ENCODE results near the gene NOP9. TPM values are rescaled to one million over a fixed set of nuclear protein-coding genes. Genes with fewer than 3 reads are reported as not detected.

The NOP9 gene
- total RNA-seq, 1 donor from 2014 or later, result 22.4 TPM

GRCh38 chr14:24258119-24258518 lies 41.5 kb upstream of the NOP9 start:
- Histone ChIP-seq H3K9ac (ENCODE audit: low read depth in 1 of 3, low read length in 3 of 3) (no peak overlapping the region), H3K36me3 (ENCODE audit: control insufficient read depth in 3 of 3, insufficient read depth in 3 of 3, low read length in 3 of 3) (peaks cover 2 to 7% (median 5%) of the 10 kb centered on the region in 3 donors), H3K4me3 (ENCODE audit: low read length in 3 of 3) (no peak overlapping the region), H3K4me1 (ENCODE audit: control insufficient read depth in 3 of 3, insufficient read depth in 3 of 3, low read length in 3 of 3) (no peaks in the 10 kb centered on the region), H3K27ac (ENCODE audit: low read depth, low read length) (no peak overlapping the region), H3K9me3 (ENCODE audit: control insufficient read depth in 3 of 3, low read length in 3 of 3) (no peaks in the 10 kb centered on the region), H3K27me3 (ENCODE audit: control insufficient read depth in 3 of 3, insufficient read depth in 3 of 3, low read length in 3 of 3) (no peaks in the 10 kb centered on the region)

DNA sequence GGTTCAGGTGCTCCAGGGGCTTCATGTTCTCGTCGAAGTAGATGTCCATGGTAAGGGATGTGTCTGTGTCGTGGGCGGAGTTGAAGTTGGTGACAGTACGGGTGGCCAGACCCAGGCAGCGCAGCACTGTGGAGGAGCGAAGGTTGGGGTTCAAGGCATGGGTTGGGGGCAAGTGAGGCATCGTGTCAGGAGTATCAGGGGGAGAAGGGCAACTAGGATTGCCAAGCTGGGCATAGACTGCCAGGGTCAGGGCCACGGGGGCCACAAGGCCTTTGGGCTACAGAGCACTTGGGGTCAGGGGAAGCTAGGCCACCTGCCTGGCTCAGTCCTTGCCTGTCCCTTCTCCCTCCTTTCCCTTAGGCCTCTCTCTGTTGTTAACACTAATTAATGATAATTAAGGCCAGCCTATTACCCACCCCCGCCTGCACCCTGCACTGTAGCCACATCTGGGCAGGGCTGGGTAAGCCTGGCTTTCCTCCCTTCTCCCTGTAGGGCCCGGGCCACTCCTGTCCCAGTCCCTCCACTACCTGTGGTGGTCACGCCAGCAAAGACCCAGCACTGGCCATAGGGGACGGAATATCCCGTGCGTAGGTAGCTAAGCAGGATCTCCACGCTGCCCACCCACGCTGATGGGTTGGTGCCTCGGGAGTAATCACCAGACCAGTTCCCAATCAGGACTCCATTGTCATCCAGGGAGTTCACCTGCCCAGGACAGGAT lies 40.9 kb upstream of the NOP9 start:
- Histone ChIP-seq H3K4me1 (ENCODE audit: control insufficient read depth in 3 of 3, insufficient read depth in 3 of 3, low read length in 3 of 3) (no peaks in the 10 kb centered on the region), H3K9ac (ENCODE audit: low read depth in 1 of 3, low read length in 3 of 3) (no peak overlapping the region), H3K9me3 (ENCODE audit: control insufficient read depth in 3 of 3, low read length in 3 of 3) (no peaks in the 10 kb centered on the region), H3K27me3 (ENCODE audit: control insufficient read depth in 3 of 3, insufficient read depth in 3 of 3, low read length in 3 of 3) (no peaks in the 10 kb centered on the region), H3K4me3 (ENCODE audit: low read length in 3 of 3) (no peak overlapping the region), H3K27ac (ENCODE audit: low read depth, low read length) (no peak overlapping the region), H3K36me3 (ENCODE audit: control insufficient read depth in 3 of 3, insufficient read depth in 3 of 3, low read length in 3 of 3) (peaks cover 2 to 7% (median 5%) of the 10 kb centered on the region in 3 donors)

DNA sequence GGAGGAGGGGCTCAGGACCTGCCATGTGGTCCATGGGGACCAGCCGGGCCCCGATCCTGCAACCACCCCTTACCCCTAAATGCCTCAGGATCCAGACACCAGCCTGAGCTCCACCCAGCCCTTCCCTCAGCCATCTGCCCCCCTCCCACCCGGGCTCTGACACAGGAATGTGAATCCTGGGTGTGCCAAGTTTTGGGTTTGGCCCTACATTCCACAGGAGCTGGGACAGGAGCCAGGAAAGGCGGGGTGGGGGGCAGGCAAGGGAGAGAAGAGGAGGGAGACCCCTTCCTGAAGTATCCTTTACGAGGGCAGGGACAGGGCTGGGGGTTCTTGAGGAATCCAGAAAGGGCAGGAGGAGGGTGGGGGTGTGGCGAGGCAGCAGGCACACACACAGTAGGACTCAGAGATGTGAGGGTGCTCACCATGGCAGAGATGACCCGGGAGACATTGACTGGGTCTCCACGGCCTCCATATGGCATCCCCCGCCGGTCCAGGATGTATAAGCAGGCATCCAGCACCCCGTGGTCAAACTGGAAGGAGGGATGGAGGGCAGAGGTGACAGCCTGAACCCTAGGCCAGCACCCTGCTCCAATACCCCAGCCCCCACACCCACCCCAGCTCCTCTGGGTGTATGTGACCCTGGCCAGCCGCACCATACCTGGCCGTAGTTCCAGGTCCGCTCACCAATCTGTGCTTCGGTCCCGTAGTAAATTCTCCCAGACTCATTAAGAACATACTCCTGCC lies 40.2 kb upstream of the NOP9 start:
- peaks cover 3 to 7% (median 5%) of the 10 kb centered on the region in 3 donors for H3K36me3 ChIP-seq (ENCODE audit: control insufficient read depth in 3 of 3, insufficient read depth in 3 of 3, low read length in 3 of 3)
- H3K27ac ChIP-seq (ENCODE audit: low read depth, low read length), result no peak overlapping the region
- H3K4me3 ChIP-seq (ENCODE audit: low read length in 3 of 3), result no peak overlapping the region
- no peaks in the 10 kb centered on the region for H3K4me1 ChIP-seq (ENCODE audit: control insufficient read depth in 3 of 3, insufficient read depth in 3 of 3, low read length in 3 of 3)
- no peaks in the 10 kb centered on the region for H3K27me3 ChIP-seq (ENCODE audit: control insufficient read depth in 3 of 3, insufficient read depth in 3 of 3, low read length in 3 of 3)
- H3K9me3 ChIP-seq (ENCODE audit: control insufficient read depth in 3 of 3, low read length in 3 of 3), result no peaks in the 10 kb centered on the region
- no peak overlapping the region for H3K9ac ChIP-seq (ENCODE audit: low read depth in 1 of 3, low read length in 3 of 3)

GRCh38 chr14:24260026-24260779 lies 39.4 kb upstream of the NOP9 start:
- Histone ChIP-seq H3K9ac (ENCODE audit: low read depth in 1 of 3, low read length in 3 of 3) (no peak overlapping the region), H3K27ac (ENCODE audit: low read depth, low read length) (no peak overlapping the region), H3K36me3 (ENCODE audit: control insufficient read depth in 3 of 3, insufficient read depth in 3 of 3, low read length in 3 of 3) (peaks cover 2 to 6% (median 4%) of the 10 kb centered on the region in 3 donors), H3K4me1 (ENCODE audit: control insufficient read depth in 3 of 3, insufficient read depth in 3 of 3, low read length in 3 of 3) (no peaks in the 10 kb centered on the region), H3K9me3 (ENCODE audit: control insufficient read depth in 3 of 3, low read length in 3 of 3) (no peaks in the 10 kb centered on the region), H3K27me3 (ENCODE audit: control insufficient read depth in 3 of 3, insufficient read depth in 3 of 3, low read length in 3 of 3) (no peaks in the 10 kb centered on the region), H3K4me3 (ENCODE audit: low read length in 3 of 3) (no peak overlapping the region)

GRCh38 chr14:24260780-24261157 lies 38.9 kb upstream of the NOP9 start:
- Histone ChIP-seq H3K4me3 (ENCODE audit: low read length in 3 of 3) (no peak overlapping the region), H3K27me3 (ENCODE audit: control insufficient read depth in 3 of 3, insufficient read depth in 3 of 3, low read length in 3 of 3) (no peaks in the 10 kb centered on the region), H3K4me1 (ENCODE audit: control insufficient read depth in 3 of 3, insufficient read depth in 3 of 3, low read length in 3 of 3) (no peaks in the 10 kb centered on the region), H3K36me3 (ENCODE audit: control insufficient read depth in 3 of 3, insufficient read depth in 3 of 3, low read length in 3 of 3) (peaks cover 4 to 12% (median 5%) of the 10 kb centered on the region in 3 donors), H3K9me3 (ENCODE audit: control insufficient read depth in 3 of 3, low read length in 3 of 3) (no peaks in the 10 kb centered on the region), H3K27ac (ENCODE audit: low read depth, low read length) (no peak overlapping the region), H3K9ac (ENCODE audit: low read depth in 1 of 3, low read length in 3 of 3) (no peak overlapping the region)

GRCh38 chr14:24261256-24261968 lies 38.2 kb upstream of the NOP9 start:
- Histone ChIP-seq H3K27ac (ENCODE audit: low read depth, low read length) (no peak overlapping the region), H3K36me3 (ENCODE audit: control insufficient read depth in 3 of 3, insufficient read depth in 3 of 3, low read length in 3 of 3) (peaks cover 7 to 17% (median 9%) of the 10 kb centered on the region in 3 donors), H3K4me1 (ENCODE audit: control insufficient read depth in 3 of 3, insufficient read depth in 3 of 3, low read length in 3 of 3) (no peaks in the 10 kb centered on the region), H3K9me3 (ENCODE audit: control insufficient read depth in 3 of 3, low read length in 3 of 3) (no peaks in the 10 kb centered on the region), H3K4me3 (ENCODE audit: low read length in 3 of 3) (no peak overlapping the region), H3K9ac (ENCODE audit: low read depth in 1 of 3, low read length in 3 of 3) (no peak overlapping the region), H3K27me3 (ENCODE audit: control insufficient read depth in 3 of 3, insufficient read depth in 3 of 3, low read length in 3 of 3) (no peaks in the 10 kb centered on the region)

- Histone ChIP-seq H3K4me3 (ENCODE audit: low read length in 3 of 3) (no peak overlapping the region), H3K36me3 (ENCODE audit: control insufficient read depth in 3 of 3, insufficient read depth in 3 of 3, low read length in 3 of 3) (peaks cover 13 to 23% (median 15%) of the 10 kb centered on the region in 3 donors), H3K27ac (ENCODE audit: low read depth, low read length) (no peak overlapping the region), H3K27me3 (ENCODE audit: control insufficient read depth in 3 of 3, insufficient read depth in 3 of 3, low read length in 3 of 3) (no peaks in the 10 kb centered on the region), H3K9me3 (ENCODE audit: control insufficient read depth in 3 of 3, low read length in 3 of 3) (no peaks in the 10 kb centered on the region), H3K4me1 (ENCODE audit: control insufficient read depth in 3 of 3, insufficient read depth in 3 of 3, low read length in 3 of 3) (no peaks in the 10 kb centered on the region), H3K9ac (ENCODE audit: low read depth in 1 of 3, low read length in 3 of 3) (no peak overlapping the region)
Observed at GRCh38 chr14:24261969-24262327, 37.7 kb upstream of the NOP9 start.

- Histone ChIP-seq H3K27me3 (ENCODE audit: control insufficient read depth in 3 of 3, insufficient read depth in 3 of 3, low read length in 3 of 3) (no peaks in the 10 kb centered on the region), H3K36me3 (ENCODE audit: control insufficient read depth in 3 of 3, insufficient read depth in 3 of 3, low read length in 3 of 3) (peaks cover 20 to 32% (median 24%) of the 10 kb centered on the region in 3 donors), H3K4me1 (ENCODE audit: control insufficient read depth in 3 of 3, insufficient read depth in 3 of 3, low read length in 3 of 3) (no peaks in the 10 kb centered on the region)
Observed at GRCh38 chr14:24262821-24263733, 36.6 kb upstream of the NOP9 start, which contains the start of gene TGM1. Gene TGM1 (minus strand): TSS chr14:24263177. CDS start chr14:24262352, 825 bp downstream.

DNA sequence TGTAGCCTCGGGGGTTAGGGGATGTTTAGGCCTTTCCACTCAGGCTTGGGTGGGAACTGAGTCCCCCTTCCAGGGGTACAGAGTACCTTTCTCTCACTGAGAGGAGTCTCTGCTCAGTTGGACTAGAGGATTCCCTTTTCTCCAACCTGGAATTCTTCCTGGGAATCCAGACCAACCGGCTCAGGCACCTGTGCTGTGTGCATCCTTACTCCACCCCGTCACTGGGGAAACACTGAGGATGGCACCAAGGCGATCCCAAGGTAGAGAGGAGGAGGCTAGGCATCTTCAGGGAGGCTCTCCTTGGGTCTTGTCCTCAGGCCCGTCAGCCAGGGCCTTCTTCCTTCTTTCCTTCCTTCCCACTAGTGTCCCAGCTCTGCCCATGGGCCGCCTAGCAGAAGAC lies 35.8 kb upstream of the NOP9 start:
- Histone ChIP-seq H3K9me3 (ENCODE audit: control insufficient read depth in 3 of 3, low read length in 3 of 3) (no peaks in the 10 kb centered on the region), H3K27ac (ENCODE audit: low read depth, low read length) (no peak overlapping the region), H3K36me3 (ENCODE audit: control insufficient read depth in 3 of 3, insufficient read depth in 3 of 3, low read length in 3 of 3) (peaks cover 21 to 39% (median 26%) of the 10 kb centered on the region in 3 donors), H3K27me3 (ENCODE audit: control insufficient read depth in 3 of 3, insufficient read depth in 3 of 3, low read length in 3 of 3) (no peaks in the 10 kb centered on the region), H3K4me1 (ENCODE audit: control insufficient read depth in 3 of 3, insufficient read depth in 3 of 3, low read length in 3 of 3) (no peaks in the 10 kb centered on the region), H3K4me3 (ENCODE audit: low read length in 3 of 3) (no peak overlapping the region), H3K9ac (ENCODE audit: low read depth in 1 of 3, low read length in 3 of 3) (no peak overlapping the region)

More at GRCh38 chr14:24262821-24263733, 36.6 kb upstream of the NOP9 start, which contains the start of gene TGM1:
- Histone ChIP-seq H3K4me3 (ENCODE audit: low read length in 3 of 3) (no peak within 1 kb of the TSS), H3K9ac (ENCODE audit: low read depth in 1 of 3, low read length in 3 of 3) (no peak within 1 kb of the TSS), H3K27ac (ENCODE audit: low read depth, low read length) (no peak within 1 kb of the TSS), H3K9me3 (ENCODE audit: control insufficient read depth in 3 of 3, low read length in 3 of 3) (no peaks in the 10 kb centered on the region)

Data from skeletal muscle tissue (tissue), 4 donors.